HG03520 (cell line): ENCODE results near the gene L3MBTL4.
"Not testable (repeated sequence)": the region's sequence is repeated elsewhere in the genome, so short reads cannot be mapped to it uniquely, and the experiment has no call there.

Source experiments
- ATAC-seq: cut with Tn5 transposase; IDR thresholded peaks from one replicate; pipeline ENCODE4 v1.9.1; 2021; ENCODE audit warnings: mild to moderate bottlenecking, moderate library complexity; ENCODE audit not compliant: unreplicated experiment

L3MBTL4 gene

DNA sequence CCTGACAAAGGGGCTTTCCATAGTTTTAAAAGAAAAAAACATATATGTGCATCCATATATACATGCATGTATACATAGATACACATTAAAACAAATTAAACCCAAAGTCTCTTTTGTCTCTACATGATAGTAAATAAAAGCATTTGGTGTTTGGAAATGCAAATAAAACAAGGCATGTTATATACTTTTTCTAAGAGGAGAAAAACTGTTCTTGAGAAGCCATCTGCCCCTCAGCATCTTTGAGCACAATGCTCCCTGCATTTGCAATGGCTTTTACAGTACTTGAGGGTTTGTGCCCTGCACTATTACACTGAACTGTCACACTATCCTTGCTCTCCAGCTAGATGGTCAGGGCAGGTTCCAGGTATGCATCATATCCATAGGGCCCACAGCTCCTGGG lies 210.2 kb downstream of the L3MBTL4 start:
- no peak for ATAC-seq

DNA sequence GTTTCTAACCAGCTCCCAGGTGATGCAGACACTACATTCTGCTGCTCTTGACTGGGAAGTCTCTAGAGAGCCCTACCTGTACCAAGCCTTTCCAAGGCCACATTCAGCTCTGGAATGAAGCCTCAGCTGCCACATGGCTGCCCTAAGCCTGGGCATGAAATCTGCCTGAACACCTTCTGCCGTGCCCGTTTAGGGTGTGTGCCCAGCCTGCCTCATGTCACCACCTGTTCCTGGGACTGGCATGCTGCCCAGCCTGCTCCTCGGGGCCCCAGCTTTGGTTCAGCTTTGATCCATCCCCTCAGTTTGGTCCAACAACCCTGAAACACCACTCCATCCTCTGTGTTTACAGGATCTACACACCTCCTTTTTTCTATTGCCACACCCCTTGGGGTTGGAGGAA lies 210.9 kb downstream of the L3MBTL4 start:
- ATAC-seq: no peak

DNA sequence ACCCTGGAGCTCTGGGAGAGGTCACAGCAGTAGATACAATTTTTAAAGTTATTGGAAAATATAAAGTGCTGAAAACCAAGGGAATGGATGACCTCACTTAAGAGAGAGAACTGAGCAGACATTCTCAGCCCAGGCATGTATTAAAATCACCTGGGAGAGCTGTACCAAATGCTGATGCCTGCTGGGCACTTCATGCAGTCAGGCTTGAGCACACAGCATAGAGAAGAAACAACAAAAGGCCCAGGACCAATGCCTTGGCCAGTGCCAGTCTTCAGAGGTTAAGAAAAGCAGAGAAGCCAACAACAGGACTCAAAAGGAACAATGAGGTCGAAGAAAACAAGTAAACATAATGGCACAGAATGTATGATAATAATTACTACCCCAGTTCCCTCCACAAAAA lies 211.8 kb downstream of the L3MBTL4 start:
- ATAC-seq: no peak

DNA sequence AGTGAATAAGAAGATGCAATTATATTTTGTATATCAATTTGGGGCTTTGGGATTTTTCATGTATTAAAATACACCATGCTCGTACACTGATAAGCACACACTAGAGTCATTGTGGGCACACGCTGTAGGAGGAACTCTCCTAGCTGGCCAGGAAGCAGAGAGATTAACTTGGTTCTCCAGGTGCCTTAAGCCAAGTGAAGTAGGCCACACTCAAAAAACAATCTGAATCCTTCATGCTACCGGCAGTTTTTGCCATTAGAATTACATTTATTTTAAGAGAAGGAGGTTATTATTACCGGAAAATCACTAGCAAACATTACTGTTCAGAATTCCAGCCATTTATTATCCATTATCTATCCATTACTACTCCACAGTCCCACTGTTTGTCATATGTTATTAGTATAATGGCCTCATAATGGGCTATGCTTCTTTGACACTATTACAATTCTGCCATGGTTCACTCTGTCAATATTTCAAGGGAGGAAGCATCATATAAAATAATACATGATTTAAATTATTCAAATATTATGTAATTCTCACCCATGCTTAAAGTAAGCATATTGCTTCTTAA lies 214.4 kb downstream of the L3MBTL4 start:
- ATAC-seq: no peak

DNA sequence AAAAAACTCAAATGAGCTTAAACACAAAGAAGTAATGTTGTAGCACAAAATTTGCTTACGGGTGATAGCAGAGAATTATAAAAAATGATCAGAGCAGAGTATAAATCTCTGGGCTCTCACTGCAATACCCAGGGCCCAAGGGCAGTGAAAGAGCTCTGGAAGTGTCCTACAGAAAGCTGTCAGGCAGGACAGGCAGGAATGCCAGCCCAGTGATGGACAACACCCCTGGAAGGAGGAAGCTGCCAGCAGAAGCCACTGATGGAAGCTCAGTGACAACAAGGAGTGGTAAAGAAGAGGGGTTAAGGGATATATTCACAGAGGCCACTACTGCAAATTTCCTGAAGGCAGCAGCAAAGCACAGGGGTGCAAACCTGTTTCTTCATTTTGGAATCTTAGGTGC lies 214.9 kb downstream of the L3MBTL4 start:
- ATAC-seq: no peak

DNA sequence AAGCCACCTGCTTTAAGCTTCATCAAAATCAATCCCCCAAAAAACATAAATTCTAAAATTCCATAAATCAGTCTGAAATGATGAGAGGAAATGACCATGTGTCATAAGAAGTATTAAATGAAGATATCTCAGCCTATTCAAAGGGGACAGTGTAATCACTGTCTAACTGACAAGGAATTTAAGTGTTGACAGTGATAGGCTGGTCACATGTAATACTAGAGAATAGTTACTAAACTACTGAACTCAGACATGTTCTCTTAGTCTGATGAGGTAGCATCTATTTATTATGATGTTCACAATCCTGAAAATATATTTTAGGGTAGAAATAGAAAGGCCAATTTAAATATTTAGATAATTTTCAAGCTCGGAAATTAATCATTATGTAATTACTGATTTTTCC lies 216.1 kb downstream of the L3MBTL4 start:
- ATAC-seq: no peak

DNA sequence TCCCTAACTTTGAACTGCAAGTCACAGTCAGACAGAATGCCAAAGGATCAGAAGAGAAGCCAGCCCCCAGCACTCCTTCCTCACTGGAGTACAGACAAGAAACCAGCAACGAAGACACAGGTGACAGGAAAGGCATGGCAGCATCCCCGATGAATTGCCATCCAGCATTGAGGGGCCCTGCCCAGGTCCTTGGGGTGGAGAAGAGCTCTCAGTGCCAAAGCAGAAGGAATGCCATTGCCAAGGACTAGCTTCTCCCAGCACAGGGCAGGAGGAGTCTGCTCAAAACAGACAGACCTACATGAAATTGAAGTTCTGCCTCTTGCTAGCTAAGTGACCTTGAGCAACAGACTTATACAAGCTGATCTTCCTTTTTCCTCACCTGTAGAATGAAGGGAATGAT lies 220.1 kb downstream of the L3MBTL4 start:
- ATAC-seq: no peak

GRCh38 chr18:6185782-6186181 lies 228.9 kb downstream of the L3MBTL4 start:
- ATAC-seq: not testable (repeated sequence)

DNA sequence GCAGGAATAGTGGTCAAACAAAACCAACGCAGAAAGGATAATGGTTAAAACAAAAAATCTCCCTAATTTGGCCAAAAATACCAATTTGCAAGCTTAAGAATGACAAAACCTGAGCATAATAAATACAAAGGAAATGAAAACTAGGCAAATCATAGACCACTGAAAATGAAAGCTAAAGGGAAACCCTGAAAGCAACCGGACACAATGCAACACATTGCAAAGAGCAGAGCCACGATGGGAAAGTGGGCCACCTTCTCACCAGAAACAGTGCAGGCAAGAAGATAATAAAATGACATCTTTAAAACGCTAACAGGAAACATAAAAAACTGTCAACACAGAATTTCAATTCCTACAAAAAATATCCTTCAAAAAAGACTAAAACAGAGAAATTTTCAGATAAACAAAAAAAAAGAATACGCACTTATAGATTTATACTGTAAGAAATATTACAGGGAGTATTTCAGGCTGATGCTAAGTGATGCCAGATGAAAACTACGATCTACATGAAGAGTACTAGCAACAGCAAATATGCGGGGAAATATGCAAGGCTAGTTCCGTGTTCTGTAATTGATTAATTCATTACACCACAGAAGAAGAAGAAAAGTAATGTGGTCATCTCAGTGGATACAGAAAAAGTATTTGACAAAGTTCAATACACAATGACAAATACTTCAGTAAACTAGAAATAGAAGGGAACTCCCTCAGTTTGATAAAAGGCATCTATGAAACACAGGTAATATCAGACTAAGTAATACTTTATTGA lies 239.5 kb downstream of the L3MBTL4 start:
- no peak for ATAC-seq

- ATAC-seq: no peak
Observed at GRCh38 chr18:6170604-6171003, 244.1 kb downstream of the L3MBTL4 start.

DNA sequence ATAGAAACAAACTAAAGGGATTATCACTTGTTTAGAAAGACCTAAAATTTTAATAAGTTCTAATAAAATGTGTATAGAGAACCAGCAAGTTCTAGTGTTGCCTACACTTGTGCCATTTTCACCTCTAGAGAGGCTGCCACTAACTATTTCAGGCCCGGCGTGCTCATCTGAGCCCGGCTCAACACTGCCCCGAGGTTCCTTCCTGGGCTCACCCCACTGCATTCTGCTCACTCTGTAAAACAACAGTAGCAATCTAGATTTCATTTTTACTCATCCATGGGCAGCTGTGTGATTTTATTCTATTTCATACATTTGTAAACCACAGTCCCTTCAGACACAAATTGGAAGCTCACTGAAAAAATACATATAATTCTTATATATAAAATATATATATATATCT lies 253.2 kb downstream of the L3MBTL4 start:
- ATAC-seq: no peak

DNA sequence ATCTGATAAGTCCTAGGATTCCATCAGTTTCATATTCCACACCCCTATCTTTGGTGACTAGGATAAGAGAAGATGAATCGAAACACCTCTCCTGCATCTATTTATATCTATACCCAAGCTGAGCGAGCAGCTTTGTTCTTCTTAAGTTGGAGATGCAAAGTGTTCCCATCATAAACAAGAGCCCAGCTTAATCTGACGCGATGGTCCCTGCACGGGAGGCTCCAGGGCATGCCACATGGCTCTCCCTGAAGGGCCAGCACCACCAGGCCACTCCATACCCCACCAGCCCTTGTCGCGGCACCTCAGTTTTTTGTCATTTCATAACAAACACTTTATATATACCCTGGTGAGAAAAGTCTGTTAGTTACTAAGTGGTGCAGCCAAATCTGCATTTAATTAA lies 255.3 kb downstream of the L3MBTL4 start:
- no peak for ATAC-seq

DNA sequence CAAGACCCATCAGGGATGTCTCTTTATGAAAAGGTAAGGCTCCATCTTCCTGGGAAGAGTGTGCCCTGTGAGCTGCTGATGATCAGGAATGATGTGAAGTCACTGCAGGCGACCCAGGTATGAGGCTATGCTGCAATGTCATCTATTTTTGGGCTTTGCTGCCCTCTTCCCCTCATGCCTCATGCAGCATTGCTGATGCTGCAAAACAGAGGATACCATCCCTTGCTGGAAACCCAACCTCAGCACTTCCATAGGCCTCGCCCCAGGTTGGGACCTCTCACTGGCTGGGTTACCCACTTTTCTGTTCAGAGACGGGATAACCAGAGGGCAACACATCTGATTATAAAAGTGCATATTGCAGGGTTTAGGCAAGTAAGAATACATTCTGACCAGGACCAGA lies 255.8 kb downstream of the L3MBTL4 start:
- ATAC-seq: no peak

DNA sequence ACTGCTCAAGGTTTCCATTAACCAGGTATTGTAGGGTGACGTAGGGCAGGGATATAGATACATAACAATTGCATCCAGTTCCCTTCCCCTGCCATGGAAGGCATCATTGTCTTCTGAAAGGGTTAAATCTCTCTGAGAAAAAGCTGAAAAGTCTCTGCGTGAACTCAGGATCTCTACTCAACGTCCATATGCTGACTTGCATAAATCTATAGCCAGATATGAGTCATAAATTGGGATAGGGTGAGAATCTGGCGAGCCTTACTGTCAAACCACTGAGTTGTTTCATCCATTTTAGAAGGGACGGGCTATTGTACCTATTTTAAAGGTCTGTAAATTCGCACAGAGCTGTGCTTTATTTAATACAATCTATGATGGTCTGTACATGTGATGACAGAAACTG lies 258.3 kb downstream of the L3MBTL4 start:
- ATAC-seq: no peak

DNA sequence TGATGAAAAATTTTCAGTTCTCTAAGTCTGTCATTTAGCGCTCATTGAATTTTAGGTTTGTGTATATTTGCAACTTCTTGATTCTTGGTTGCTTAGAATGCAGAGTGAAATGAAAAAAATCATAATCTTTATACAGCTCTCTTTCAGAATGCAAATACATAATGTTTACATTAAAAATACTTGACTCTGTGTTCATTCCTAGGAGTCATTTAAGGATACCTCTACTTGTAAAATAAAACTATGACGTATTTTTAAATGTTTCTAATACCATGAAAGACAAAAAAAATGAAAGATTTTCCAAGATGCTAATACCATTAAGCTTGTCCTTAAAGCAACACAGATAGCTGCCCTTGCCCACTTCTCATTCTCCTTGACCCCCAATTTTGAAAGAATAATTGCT lies 259.0 kb downstream of the L3MBTL4 start:
- ATAC-seq: no peak

GRCh38 chr18:6150430-6150829 lies 264.3 kb downstream of the L3MBTL4 start:
- ATAC-seq: no peak

DNA sequence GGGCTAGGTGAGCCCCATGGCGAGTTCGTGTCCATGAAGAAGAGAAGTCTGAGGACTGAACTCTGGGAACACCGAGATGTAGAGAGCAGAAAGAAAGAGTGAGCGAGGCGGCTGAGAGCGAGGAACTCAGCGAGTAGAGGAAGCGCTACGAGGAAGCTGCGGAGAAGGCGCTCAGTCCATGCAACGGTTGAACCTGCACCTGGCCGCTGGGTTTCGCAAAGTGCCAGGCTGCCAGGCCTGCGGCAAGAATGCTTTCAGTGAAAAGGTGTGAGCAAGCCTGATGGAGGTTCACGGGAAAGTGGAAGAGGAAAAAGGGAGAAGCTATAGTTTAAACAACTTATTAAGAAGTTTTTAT lies 268.4 kb downstream of the L3MBTL4 start:
- no peak for ATAC-seq

DNA sequence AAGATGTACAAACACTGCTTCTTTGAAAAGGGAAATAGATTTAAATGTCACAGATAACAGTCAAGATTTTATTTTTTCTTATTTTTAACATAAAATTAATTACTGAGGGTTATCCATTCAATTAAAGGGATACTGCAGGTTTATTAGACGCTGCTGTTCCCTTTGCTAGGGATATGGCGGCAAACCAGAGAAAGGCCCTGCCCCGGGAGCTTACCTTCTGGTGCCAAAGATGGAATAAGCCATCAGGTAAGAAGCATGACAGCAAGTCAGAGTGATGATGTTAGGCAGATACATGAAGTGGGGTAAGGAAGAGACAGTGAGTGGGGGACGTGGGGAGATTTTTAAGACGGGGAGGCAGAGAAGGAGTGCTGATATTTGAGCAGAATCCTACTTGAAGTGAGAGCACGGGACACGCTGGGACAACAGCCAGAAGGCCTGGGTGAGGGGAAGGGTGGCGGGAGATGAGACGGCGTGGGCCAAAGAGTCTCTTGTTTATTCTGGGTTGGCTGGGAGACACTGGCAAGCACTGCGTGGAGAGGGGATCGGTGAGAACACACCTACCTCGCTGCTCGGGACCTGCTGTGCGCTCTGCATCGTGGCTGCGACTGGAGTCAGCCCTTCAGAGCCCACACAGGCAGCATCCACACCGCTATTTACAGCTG lies 268.9 kb downstream of the L3MBTL4 start:
- no peak for ATAC-seq

- ATAC-seq: no peak
Observed at GRCh38 chr18:6139007-6139406, 275.7 kb downstream of the L3MBTL4 start.

DNA sequence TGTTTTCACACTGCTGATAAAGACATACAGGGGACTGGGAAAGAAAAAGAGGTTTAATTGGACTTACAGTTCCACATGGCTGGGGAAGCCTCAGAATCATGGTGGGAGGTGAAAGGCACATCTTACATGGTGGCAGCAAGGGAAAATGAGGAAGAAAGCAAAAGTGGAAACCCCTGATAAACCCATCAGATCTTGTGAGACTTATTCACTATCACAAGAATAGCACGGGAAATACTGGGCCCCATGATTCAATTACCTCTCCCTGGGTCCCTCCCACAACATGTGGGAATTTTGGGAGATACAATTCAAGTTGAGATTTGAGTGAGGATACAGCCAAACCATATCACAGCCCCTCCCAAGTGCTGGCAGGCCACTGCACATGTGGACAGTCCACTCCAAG lies 278.8 kb downstream of the L3MBTL4 start:
- ATAC-seq: not testable (repeated sequence)

DNA sequence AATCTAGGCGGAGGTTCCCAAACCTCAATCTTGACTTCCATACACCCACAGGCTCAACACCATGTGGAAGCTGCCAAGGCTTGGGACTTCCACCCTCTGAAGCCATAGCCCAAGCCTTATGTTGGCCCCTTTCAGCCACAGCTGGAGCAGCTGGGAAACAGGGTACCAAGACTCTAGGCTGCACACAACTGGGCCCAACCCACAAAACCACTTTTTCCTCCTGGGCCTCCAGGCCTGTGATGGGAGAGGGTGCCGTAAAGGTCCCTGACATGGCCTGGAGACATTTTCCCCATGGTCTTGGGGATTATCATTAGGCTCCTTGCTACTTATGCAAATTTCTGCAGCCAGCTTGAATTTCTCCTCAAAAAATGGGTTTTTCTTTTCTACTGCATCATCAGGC lies 279.7 kb downstream of the L3MBTL4 start:
- ATAC-seq: not testable (repeated sequence)

GRCh38 chr18:6132751-6133368 lies 281.9 kb downstream of the L3MBTL4 start:
- ATAC-seq: no peak
